Measurements from ENCODE around the gene PSMC3IP. TPM values are rescaled to one million over a fixed set of nuclear protein-coding genes. Genes with fewer than 3 reads are reported as not detected.

Gene PSMC3IP
- total RNA-seq, 1 experiment from 2014 or later = 19.2 TPM

- Histone ChIP-seq H3K27me3 (ENCODE audit: control insufficient read depth, insufficient read depth, low read length) (no peaks in the 10 kb centered on the region), H3K9me3 (ENCODE audit: control insufficient read depth, insufficient read depth, low read depth, low read length) (no peaks in the 10 kb centered on the region), H3K4me3 (ENCODE audit: low read depth in 2 of 2, low read length in 2 of 2) (peak overlapping the region; percentile 34 to 51), H3K36me3 (ENCODE audit: control insufficient read depth, insufficient read depth, low read length) (no peaks in the 10 kb centered on the region; the same call in 1 of the 2 replicates), H3K27ac (ENCODE audit: low read length) (peak overlapping the region; percentile 90), H3K4me1 (ENCODE audit: control insufficient read depth, insufficient read depth, low read length) (peaks cover 37% of the 10 kb centered on the region)
- ATAC-seq (peak; percentile 48), DNase-seq (ENCODE audit: low read depth, low spot score) (no peak)
- in situ Hi-C loops (cut with HindIII; ENCODE audit: low pct_unique_long_range_greater_than_20kb, low sequenced_read_pairs) = no loop called here
- ChIA-PET POLR2A (no interaction called here), CTCF (no interaction called here)
- intact Hi-C loops (cut with micrococcal nuclease; ENCODE audit: unreplicated experiment) = no loop called here
- BruUV-seq (replicated peaks) = no TSS peak
- peak; percentile 49; the same call in 1 of the 2 replicates for TF ChIP-seq CTCF (IDR thresholded peaks at IDR 0.05)
- peak; percentile 57 for TF ChIP-seq TCF7L2 (IDR thresholded peaks at IDR 0.05; ENCODE audit: low read depth, low read length)
- TF ChIP-seq, protein P1, sequence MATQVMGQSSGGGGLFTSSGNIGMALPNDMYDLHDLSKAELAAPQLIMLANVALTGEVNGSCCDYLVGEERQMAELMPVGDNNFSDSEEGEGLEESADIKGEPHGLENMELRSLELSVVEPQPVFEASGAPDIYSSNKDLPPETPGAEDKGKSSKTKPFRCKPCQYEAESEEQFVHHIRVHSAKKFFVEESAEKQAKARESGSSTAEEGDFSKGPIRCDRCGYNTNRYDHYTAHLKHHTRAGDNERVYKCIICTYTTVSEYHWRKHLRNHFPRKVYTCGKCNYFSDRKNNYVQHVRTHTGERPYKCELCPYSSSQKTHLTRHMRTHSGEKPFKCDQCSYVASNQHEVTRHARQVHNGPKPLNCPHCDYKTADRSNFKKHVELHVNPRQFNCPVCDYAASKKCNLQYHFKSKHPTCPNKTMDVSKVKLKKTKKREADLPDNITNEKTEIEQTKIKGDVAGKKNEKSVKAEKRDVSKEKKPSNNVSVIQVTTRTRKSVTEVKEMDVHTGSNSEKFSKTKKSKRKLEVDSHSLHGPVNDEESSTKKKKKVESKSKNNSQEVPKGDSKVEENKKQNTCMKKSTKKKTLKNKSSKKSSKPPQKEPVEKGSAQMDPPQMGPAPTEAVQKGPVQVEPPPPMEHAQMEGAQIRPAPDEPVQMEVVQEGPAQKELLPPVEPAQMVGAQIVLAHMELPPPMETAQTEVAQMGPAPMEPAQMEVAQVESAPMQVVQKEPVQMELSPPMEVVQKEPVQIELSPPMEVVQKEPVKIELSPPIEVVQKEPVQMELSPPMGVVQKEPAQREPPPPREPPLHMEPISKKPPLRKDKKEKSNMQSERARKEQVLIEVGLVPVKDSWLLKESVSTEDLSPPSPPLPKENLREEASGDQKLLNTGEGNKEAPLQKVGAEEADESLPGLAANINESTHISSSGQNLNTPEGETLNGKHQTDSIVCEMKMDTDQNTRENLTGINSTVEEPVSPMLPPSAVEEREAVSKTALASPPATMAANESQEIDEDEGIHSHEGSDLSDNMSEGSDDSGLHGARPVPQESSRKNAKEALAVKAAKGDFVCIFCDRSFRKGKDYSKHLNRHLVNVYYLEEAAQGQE (IDR thresholded peaks at IDR 0.05; ENCODE audit: insufficient read depth in 1 of 2, low read depth in 2 of 2, low read length in 1 of 2) = no peak
These were observed 45.8 kb downstream of the PSMC3IP start for GRCh38 chr17:42531455-42532354.

- no peaks in the 10 kb centered on the region for H3K9me3 ChIP-seq (ENCODE audit: control insufficient read depth, insufficient read depth, low read depth, low read length)
- ATAC-seq = 0 out of 2 replicates have a peak, but pooled peaks have one; percentile 37
- ChIA-PET POLR2A (no interaction called here), CTCF (no interaction called here)
- intact Hi-C loops (cut with micrococcal nuclease; ENCODE audit: unreplicated experiment) (no loop called here), in situ Hi-C loops (cut with HindIII; ENCODE audit: low pct_unique_long_range_greater_than_20kb, low sequenced_read_pairs) (no loop called here)
- no TSS peak for BruUV-seq (replicated peaks)
- H3K27me3 ChIP-seq (ENCODE audit: control insufficient read depth, insufficient read depth, low read length) = no peaks in the 10 kb centered on the region
- H3K4me3 ChIP-seq (ENCODE audit: low read depth in 2 of 2, low read length in 2 of 2) = no peak overlapping the region
- H3K4me1 ChIP-seq (ENCODE audit: control insufficient read depth, insufficient read depth, low read length) = peaks cover 40% of the 10 kb centered on the region
- TF ChIP-seq POLR2AphosphoS5 (IDR thresholded peaks at IDR 0.05; ENCODE audit: low read depth, low read length) (no peak), CTCF (IDR thresholded peaks at IDR 0.05) (no peak), TCF7L2 (IDR thresholded peaks at IDR 0.05; ENCODE audit: low read depth, low read length) (no peak), SIN3A (IDR thresholded peaks at IDR 0.05; ENCODE audit: borderline replicate concordance, insufficient read depth, low read depth, low read length) (no peak)
- TF ChIP-seq, protein P1 (IDR thresholded peaks at IDR 0.05; ENCODE audit: insufficient read depth in 1 of 2, low read depth in 2 of 2, low read length in 1 of 2) = no peak
- no peaks in the 10 kb centered on the region for H3K36me3 ChIP-seq (ENCODE audit: control insufficient read depth, insufficient read depth, low read length)
- H3K27ac ChIP-seq (ENCODE audit: low read length) = peak overlapping the region; percentile 90
- DNase-seq (ENCODE audit: low read depth, low spot score) = no peak
These were observed 46.5 kb downstream of the PSMC3IP start for GRCh38 chr17:42530952-42531454.
